GM20000 (cell line): ENCODE data around the gene JMJD7.

Experiments used
- DNase-seq: peaks from one replicate; pipeline ENCODE4 v3.0.0; 2012; ENCODE audit warnings: low spot score
- TF ChIP-seq, protein P1 (sequence below): IDR thresholded peaks from 2 replicates; pipeline ENCODE4 v1.5.1; 2012; ENCODE audit warnings: mild to moderate bottlenecking, control low read depth; ENCODE audit errors: extremely low read depth, missing control alignments

Gene JMJD7

DNA sequence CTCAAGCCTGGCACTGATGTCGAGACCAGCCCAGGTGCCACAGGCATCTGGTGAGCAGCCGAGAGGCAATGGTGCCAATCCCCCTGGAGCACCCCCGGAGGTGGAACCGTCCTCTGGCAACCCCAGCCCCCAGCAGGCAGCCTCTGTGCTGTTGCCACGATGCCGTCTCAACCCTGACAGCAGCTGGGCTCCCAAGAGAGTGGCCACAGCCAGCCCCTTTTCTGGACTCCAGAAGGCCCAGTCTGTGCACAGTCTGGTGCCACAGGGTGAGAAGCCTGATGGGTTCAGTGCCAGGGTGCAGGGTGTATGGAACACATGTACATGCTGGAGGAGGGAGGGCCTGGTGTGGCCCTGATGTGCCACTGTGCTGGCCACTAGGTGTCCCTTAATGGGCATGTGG, 4.9 kb upstream of the JMJD7 start:
- TF ChIP-seq, protein P1, sequence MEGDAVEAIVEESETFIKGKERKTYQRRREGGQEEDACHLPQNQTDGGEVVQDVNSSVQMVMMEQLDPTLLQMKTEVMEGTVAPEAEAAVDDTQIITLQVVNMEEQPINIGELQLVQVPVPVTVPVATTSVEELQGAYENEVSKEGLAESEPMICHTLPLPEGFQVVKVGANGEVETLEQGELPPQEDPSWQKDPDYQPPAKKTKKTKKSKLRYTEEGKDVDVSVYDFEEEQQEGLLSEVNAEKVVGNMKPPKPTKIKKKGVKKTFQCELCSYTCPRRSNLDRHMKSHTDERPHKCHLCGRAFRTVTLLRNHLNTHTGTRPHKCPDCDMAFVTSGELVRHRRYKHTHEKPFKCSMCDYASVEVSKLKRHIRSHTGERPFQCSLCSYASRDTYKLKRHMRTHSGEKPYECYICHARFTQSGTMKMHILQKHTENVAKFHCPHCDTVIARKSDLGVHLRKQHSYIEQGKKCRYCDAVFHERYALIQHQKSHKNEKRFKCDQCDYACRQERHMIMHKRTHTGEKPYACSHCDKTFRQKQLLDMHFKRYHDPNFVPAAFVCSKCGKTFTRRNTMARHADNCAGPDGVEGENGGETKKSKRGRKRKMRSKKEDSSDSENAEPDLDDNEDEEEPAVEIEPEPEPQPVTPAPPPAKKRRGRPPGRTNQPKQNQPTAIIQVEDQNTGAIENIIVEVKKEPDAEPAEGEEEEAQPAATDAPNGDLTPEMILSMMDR: no peak
- DNase-seq: no peak

DNA sequence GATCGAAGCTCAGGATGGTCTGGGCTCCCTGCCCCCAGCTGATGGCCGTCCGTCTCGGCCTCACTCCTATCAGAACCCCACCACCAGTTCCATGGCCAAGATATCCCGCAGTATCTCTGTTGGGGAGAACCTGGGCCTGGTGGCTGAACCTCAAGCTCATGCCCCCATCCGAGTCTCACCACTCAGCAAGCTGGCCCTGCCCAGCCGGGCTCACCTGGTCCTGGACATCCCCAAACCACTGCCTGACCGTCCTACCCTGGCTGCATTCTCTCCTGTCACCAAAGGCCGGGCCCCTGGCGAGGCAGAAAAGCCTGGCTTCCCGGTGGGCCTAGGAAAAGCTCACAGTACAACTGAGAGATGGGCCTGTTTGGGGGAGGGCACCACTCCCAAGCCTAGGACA, 4.4 kb upstream of the JMJD7 start:
- DNase-seq: no peak
- TF ChIP-seq, protein P1: no peak

DNA sequence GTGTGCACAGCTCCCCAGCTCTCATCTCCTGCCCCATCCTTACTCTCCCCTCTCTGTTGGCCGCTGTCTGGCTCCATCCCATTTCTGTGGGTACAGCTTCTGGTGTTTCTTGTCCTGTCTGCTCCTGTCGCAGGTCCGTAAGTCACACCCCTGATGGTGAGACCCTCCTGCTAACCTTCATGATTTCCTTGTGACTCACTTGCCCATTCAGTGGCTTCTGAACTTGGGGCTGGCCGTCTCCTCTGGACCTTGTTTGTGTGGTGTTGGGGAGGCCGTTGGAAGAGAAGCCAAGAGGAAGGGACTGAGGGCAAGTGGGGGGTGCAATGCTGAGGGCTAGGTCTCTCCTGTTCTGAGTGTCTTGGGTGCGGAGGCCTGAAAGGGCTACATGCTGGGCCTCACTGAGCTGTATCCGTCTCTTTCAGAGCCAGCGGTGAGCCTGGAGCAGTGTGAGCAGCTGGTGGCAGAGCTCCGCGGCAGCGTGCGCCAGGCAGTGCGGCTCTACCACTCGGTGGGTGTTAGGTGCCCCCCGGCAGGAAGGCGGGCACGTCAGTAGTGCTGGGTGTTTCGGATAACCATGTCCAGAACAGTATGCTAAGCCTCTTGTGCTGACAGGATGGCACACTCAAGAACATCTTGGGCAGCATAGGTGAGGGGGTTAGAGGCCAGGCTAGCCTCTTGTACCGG, 3.7 kb upstream of the JMJD7 start:
- TF ChIP-seq, protein P1: no peak
- no peak for DNase-seq

DNA sequence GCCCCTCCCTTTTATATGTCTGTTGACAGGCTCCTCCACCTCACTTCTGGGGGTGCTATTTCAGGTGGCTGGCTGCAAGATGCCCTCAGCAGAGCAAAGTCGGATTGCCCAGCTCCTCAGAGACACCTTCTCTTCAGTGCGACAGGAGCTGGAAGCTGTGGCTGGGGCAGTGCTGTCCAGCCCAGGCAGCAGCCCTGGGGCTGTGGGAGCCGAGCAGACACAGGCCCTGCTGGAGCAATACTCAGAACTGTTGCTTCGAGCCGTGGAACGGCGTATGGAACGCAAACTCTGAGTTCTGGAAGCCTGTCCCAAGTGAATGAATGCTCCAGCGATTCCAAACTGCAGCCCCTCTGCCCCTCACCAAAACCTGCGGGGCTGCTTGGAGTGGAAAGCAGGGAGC, 2.7 kb upstream of the JMJD7 start:
- TF ChIP-seq, protein P1: no peak
- DNase-seq: no peak

DNA sequence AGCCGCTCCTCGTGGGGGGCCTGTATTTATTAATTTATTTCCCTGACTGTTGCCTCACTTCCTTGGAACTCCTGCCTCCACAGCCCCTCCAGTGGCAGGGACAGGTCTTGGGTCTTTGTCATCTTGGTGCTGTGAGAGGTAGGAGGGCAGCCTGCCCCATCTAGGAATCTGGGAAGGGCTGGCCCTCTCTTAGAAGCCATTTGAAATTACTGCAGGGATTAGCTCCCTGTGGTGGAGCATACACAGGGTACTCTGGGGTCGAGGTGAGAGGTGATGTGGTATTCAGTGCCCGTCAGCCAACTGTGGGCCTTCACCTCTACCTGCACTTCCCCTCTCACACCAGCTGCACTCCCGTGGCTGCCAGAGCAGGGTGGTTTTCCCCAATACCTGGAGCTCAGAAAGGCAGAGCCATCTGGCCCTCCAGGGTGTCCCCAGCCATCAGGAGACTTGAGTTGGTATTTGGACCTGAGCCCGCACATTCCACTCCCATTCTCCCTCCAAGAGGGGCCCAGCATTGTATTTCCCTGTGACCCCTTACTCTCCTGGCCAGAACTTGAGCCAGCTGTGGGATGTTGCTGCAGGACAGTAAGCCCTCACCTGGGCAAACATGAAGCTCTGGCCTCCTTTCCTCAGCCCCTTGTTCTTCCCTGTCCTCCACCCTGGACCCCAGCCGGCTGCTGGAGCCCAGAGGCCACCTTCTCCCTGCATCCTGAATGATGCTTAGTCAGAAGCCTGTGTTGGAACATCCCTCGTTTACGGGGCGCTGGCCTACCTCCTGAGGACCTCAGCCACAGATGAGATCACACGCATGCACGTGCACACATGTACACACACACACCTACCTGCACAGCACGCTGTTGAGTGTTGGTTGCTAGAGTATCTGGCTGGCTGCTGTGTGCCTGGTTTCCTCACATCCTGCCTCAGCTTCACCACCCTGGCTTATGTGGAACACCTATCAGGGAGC, 2.0 kb upstream of the JMJD7 start:
- TF ChIP-seq, protein P1: no peak
- no peak for DNase-seq

DNA sequence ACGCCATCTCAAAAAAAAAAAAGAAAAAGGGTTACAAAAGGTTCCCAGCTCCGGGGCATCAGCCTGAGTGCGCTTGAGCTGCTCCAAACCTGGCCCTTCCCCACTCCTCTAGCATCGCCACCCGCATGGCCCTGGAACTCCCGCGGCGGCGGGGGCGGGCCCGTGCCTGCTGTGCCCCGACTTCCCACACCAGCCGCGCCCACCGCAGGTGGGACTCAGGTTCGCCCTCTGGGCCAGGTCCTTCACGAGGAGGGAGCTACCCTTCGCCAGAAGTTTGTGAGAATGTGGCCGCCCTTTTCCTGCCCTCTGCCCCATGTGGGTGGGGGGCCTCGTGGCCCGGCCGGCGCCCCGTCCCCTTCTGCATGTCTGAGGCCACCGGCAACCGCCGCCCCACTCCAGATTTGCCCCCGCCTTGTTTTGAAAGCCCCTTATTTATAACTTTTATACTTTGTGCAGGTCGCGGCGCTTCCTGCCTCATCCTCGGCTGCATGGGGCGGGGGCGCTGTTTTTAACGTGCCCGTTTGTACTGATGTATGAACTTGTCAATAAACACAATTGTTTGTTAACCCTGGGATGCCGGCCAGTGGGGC, 507 bp upstream of the JMJD7 start:
- TF ChIP-seq, protein P1: no peak
- no peak for DNase-seq

DNA sequence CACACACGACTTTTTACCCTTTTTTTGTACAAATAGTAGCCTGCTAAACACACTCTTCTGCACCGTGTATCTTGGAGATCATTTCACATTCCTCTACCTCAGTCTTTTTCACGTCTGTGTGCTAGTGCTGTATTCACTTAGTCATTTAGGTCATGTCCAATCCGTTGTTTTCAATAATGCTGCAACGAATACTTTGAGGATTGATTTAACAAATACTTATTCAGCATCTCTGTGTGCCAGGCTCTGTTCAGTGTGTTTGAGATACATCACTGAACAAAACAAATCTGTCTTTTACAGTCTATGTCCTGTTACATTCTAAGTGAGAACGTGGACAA, 882 bp downstream of the JMJD7 start:
- DNase-seq: no peak
- TF ChIP-seq, protein P1: no peak
